Ishikawa (cell line): ENCODE measurements around the gene ADAP1.

Experiments
- CEBPB ChIP-seq: IDR thresholded peaks from 2 replicates; pipeline ENCODE4 v1.6.1; 2012
- CREB1 ChIP-seq: IDR thresholded peaks from 2 replicates; pipeline ENCODE4 v1.6.1; 2012; ENCODE audit warnings: low read depth
- EP300 ChIP-seq: IDR thresholded peaks from 2 replicates; pipeline ENCODE4 v1.6.1; 2012; ENCODE audit warnings: borderline replicate concordance
- FOXM1 ChIP-seq: IDR thresholded peaks from 2 replicates; pipeline ENCODE4 v1.6.1; 2012; ENCODE audit warnings: low read depth, borderline replicate concordance
- MAX ChIP-seq: IDR thresholded peaks from 2 replicates; pipeline ENCODE4 v1.6.1; 2012
- NFIC ChIP-seq: IDR thresholded peaks from 2 replicates; pipeline ENCODE4 v1.6.1; 2012
- RAD21 ChIP-seq: IDR thresholded peaks from 2 replicates; pipeline ENCODE4 v1.6.1; 2012; ENCODE audit warnings: low read depth
- REST ChIP-seq: IDR thresholded peaks from 2 replicates; pipeline ENCODE4 v1.6.1; 2012; ENCODE audit warnings: low read depth, mild to moderate bottlenecking
- TAF1 ChIP-seq: IDR thresholded peaks from 2 replicates; pipeline ENCODE4 v1.6.1; 2012; ENCODE audit warnings: low read depth, mild to moderate bottlenecking
- TCF12 ChIP-seq: IDR thresholded peaks from 2 replicates; pipeline ENCODE4 v1.6.1; 2012; ENCODE audit warnings: low read depth
- TEAD4 ChIP-seq: IDR thresholded peaks from 2 replicates; pipeline ENCODE4 v1.6.1; 2012
- USF1 ChIP-seq: IDR thresholded peaks from 2 replicates; pipeline ENCODE4 v1.6.1; 2012
- ZBTB7A ChIP-seq: IDR thresholded peaks from 2 replicates; pipeline ENCODE4 v1.6.1; 2012; ENCODE audit warnings: low read depth

- peak; percentile 68 for TF ChIP-seq MAX
- TF ChIP-seq CEBPB = no peak
- peak; percentile 98 for TF ChIP-seq RAD21
- no peak for TF ChIP-seq REST
- no peak for TF ChIP-seq NFIC
- peak; percentile 11; the same call in 1 of the 2 replicates for TF ChIP-seq USF1
- no peak for TF ChIP-seq CREB1
- no peak for TF ChIP-seq TEAD4
- TF ChIP-seq FOXM1 = no peak
- TF ChIP-seq EP300 = no peak
- TF ChIP-seq ZBTB7A = no peak
- TF ChIP-seq TAF1 = no peak
- TF ChIP-seq TCF12 = peak; percentile 30; the same call in 1 of the 2 replicates
These were observed 38.5 kb upstream of the ADAP1 start for GRCh38 chr7:992709-993607.
